ENCODE data around the gene FAM25A.
"Not testable (repeated sequence)": the region's sequence is repeated elsewhere in the genome, so short reads cannot be mapped to it uniquely, and the experiment has no call there.

The FAM25A gene

DNA sequence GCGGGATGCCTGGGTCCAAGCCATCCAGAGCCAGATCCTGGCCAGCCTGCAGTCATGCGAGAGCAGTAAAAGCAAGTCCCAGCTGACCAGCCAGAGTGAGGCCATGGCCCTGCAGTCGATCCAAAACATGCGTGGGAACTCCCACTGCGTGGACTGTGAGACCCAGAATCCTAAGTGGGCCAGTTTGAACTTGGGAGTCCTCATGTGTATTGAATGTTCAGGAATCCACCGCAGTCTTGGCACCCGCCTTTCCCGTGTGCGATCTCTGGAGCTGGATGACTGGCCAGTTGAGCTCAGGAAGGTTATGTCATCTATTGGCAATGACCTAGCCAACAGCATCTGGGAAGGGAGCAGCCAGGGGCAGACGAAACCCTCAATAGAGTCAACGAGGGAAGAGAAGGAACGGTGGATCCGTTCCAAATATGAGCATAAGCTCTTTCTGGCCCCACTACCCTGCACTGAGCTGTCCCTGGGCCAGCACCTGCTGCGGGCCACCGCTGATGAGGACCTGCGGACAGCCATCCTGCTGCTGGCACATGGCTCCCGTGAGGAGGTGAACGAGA, 10.9 kb upstream of the FAM25A start:
- not testable (repeated sequence) for FAIRE-seq; DNase-seq (ENCODE audit: low spot score)

DNA sequence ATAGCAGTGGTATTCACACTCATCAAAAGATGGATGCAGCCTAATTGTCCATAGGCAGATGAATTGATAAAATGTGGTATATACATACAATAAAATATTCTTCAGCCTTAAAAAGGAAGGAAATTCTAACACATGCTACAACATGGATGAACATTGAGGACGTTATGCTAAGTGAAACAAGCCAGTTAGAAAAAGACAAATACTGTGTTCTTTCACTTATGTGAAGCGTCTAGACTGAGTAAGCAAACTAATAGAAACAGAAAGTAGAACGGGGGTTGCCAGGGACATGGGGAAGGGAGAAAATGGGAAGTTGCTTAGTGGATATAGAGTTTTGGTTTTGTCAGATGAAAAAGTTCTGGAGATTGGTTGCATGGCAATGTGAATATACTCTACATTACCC, 6.6 kb upstream of the FAM25A start:
- DNase-seq (ENCODE audit: low spot score); FAIRE-seq: not testable (repeated sequence)

DNA sequence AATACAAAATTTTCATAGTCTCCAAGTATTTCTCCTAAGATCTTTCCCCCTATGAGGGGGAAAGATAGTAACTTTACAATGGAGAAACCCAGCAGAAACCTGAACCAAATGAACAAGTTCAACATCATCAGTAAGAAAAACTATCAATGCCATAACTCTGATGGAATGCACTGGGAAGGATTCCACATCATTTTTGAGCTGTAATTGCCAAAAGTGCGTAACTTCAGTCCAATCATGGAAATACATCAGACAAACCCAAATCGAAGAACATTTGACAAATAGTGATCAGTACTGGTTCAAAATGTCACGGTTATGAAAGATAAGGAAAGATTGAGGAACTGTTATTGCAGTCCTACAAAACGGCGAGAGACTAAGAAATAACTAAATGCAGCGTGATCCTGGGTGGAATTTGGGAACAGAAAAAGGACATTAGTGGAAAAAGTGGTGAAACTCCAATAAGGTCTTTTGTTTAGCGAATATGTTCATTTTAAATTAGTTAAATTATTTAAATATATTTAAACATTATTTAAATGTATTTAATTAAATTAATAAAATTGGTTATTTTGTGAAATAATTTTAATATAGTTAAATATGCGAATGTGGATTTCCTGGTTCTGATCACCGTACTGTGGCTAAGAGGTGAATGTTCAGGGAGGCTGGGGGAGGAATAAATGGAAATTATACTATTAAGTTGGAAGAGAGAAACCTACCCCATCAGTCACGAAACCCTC, 4.9 kb upstream of the FAM25A start:
- not testable (repeated sequence) for DNase-seq (ENCODE audit: low spot score); FAIRE-seq

DNA sequence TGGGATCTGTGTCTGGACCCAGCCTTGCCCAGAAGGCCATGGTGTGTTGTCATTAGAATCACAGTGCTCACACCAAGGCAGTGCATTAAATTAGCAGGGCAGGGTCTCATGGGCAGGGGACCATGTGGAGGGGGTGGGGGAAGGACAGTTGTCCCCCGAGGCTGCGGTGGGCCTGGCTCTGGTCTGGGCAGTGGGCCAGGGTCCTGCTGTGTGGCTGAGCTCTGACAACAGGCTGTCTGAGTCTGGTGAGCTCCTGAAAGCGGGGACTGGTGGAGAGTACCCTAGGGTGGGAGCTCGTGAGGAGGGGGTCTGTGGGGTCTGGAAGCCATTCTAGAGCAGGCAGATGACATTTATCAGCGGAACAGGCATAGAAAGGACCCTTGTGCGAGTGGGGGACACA, 2.0 kb upstream of the FAM25A start:
- not testable (repeated sequence) for FAIRE-seq; DNase-seq (ENCODE audit: low spot score)

DNA sequence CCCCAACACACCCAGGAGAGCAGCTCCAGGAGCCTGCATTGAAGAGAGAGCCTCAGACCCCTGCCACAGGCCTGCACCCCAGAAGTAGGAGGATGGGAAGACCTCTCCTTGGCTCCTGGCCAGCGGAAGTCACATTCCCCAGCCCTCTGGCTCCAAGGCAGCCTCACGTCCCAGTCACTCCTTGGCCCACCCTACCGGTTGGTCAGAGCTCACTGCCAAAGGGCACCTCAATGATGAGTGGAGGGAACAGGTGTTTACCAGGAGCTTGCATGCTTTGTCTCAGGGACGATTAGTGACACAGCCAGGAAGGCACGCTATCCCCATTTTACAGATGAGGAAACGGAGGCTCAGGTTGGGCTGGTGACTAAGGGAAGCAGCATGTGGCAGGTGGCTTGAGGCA, 1.0 kb upstream of the FAM25A start:
- DNase-seq (ENCODE audit: low spot score); FAIRE-seq: not testable (repeated sequence)

DNA sequence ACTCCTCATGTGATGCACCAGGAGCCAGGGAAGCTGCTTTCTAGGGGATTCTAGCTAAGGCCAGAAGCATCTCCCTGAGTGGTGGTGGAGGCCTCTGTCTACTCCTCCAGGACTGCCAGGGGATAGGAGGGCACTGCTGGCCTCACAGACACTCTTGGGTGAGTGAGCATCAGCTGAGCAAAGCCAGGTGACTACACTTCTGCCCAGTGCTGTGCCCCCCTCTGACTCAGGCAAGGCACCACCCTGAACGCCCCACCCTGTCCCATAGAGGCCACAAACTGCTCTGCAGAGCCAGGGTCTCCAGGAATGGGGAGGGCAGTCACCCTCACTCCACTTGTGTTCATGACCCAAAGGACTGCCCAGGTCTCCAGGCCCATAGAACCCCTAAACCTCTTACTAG, 590 bp upstream of the FAM25A start:
- FAIRE-seq; DNase-seq (ENCODE audit: low spot score): not testable (repeated sequence)

DNA sequence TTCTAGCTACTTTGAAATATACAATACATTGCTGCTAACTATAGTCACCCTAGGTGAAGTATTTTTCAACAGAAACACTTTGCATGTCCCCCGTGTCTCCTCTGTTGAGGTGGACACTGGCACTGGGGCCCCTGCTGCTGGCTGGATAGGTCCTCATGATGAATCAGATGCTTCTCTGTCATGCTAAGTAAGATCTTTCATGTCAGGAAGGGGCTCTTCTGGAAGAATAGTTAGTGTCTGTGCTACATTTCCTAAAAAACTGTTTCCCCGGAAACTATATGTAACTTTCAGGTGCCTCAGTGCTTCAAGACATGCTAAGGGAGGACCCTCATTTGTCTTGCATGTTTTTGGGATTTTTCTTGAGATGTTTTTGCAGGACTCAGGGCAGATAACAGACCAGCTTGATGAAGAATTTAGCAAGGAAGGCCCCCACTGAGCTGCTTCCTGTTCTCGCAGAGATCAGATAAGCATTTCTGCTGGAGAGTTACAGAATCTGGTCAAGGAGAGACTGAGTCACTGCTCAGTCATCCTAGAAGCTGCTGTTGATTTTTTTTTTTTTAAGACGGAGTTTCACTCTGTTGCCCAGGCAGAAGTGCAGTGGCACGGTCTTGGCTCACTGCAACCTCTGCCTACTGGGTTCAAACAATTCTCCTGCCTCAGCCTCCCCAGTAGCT, 5.3 kb downstream of the FAM25A start:
- FAIRE-seq: peak; percentile 79
- peak; percentile 86 for DNase-seq (ENCODE audit: low spot score)

DNA sequence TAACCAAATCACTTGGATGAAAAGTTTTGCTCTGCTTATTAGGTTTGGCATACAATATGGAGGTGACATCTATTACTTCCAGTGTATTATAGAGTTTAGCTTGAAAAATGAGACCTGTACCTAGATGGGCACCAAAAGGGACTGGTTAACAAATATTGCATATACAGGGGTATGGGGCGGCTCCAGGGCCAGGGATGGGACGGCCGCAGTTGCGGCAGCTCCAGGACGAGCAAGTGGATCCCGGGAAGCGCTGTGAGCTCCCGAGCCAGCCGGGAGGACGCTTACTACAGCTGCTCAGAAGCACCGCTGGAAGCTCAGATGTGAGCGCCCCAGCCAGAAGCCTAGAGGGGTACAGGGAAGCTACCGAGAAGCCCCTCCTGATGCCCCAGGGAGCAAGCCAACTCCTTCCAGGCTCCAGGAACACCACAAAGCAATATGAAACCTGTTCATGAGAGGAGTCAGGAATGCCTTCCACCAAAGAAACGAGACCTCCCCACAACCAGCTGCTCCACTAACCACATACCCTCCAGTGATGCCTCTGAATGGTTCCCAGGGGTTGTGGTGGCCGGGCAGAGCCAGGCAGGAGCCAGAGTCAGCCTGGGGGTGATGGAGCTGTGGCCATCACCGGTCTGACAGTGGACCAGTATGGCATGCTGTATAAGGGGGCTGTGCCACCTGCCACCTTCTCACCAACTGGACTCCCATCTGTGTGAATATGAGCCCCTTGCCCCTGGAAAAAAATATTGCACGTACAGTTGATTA, 6.8 kb downstream of the FAM25A start:
- DNase-seq (ENCODE audit: low spot score); FAIRE-seq: not testable (repeated sequence)

DNA sequence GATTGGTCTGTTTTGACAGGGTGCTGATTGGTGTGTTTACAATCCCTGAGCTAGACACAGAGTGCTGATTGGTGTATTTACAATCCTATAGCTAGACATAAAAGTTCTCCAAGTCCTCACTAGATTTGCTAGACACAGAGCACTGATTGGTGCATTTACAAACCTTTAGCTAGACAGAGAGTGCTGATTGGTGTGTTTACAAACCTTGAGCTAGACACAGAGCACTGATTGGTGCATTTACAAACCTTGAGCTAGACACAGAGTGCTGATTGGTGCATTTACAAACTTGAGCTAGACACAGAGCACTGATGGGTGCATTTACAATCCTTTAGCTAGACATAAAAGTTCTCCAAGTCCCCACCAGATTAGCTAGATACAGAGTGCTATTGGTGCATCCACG, 10.3 kb downstream of the FAM25A start:
- not testable (repeated sequence) for DNase-seq (ENCODE audit: low spot score); FAIRE-seq

DNA sequence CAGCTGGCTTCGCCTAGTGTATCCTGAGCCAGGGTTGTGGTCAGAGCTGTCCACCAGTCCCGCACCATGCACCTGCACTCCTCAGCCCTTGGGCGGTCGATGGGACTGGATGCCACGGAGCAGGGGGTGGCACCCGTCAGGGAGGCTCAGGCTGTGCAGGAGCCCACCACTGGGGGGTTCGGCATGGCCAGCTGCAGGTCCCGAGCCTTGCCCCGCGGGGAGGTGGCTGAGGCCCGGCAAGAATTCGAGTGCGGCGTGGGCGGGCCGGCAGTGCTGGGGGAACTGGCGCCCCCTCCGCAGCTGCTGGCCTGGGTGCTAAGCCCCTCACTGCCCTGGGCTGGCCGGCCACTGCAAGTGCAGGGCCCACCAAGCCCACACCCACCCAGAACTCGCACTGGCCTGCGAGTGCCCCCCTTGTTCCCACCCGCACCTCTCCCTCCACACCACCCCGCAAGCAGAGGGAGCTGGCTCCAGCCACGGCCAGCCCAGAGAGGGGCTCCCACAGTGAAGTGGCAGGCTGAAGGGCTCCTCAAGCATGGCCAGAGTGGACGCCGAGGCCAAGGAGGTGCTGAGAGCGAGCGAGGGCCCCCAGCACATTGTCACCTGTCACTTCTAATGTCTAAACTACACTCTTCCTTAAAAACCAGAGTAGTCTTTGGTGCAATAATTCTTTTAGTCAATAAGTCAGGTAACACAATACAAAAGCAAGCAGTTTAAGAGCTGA, 11.0 kb downstream of the FAM25A start:
- DNase-seq (ENCODE audit: low spot score): no peak
- no peak for FAIRE-seq

DNA sequence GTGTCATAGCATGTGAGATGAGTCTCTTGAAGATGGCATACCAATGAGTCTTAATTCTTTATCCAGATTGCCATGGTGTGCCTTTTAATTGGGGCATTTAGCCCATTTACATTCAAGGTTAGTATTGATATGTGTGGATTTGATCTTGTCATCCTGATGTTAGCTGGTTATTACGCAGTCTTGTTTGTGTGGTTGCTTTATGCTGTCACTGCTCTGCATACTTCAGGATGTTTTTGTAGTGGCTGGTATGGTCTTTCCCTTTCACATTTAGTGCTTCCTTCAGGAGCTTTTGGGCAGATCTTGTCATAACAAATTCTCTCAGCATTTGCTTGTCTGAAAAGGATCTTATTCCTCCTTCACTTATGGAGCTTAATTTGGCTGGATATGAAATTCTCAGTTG, 16.5 kb downstream of the FAM25A start:
- FAIRE-seq (no peak), DNase-seq (ENCODE audit: low spot score) (no peak)

DNA sequence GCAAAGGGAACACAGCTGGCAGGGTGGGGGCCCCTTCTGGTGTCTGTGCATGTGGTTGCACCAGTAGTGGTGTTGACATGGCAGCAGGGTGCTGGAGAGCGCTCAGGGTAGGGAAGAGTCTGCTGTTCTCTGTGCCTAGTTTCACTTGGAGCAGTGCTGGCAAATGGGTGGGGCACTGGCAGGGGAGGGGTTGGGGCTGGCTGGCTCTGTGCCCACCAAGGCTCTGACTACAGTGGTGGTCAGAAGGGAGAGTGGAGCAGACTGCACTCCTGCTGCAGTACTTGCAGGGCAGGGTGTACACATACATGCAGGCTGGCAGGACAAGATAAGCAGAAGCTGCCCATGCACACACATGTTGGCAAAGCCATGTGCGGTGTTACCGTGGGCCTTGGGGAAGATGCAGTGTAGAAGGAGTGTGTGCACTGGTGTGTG, 18.2 kb downstream of the FAM25A start:
- no peak for DNase-seq (ENCODE audit: low spot score)
- no peak for FAIRE-seq

DNA sequence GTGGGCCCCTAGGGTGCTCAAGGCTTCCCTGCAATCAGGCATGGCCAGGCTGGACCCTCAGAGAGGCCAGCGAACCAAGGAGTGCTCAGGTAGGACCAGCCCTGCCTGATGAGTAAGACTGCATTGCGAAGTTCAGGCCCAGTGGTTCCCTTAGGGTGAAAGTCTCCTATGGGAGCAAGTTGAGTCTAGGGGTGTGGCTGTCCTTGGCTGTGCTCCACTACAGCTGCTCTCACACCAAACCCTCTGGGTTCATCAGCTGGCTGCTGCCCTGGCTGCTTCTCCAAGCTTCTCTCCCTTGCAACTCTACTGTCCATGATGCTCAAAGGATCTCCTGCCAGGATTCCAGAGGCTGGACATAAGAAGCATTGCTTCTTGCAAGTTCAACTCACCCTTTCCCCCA, 18.7 kb downstream of the FAM25A start:
- DNase-seq (ENCODE audit: low spot score): no peak
- no peak for FAIRE-seq

DNA sequence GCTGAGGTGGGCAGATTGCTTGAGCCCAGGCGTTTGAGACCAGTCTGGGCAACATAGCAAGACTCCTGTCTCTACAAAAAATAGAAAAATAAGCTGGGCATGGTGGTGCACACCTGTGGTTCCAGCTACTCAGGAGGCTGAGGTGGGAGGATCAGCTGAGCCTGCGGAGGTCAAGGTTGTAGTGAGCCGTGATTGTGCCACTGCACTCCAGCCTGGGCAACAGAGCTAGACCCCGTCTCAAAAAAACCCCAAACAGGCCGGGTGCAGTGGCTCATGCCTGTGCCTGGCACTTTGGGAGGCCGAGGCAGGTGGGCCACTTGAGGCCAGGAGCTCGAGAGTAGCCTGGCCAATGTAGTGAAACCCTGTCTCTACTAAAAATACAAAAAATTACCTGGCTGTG, 23.5 kb downstream of the FAM25A start:
- FAIRE-seq; DNase-seq (ENCODE audit: low spot score): not testable (repeated sequence)

DNA sequence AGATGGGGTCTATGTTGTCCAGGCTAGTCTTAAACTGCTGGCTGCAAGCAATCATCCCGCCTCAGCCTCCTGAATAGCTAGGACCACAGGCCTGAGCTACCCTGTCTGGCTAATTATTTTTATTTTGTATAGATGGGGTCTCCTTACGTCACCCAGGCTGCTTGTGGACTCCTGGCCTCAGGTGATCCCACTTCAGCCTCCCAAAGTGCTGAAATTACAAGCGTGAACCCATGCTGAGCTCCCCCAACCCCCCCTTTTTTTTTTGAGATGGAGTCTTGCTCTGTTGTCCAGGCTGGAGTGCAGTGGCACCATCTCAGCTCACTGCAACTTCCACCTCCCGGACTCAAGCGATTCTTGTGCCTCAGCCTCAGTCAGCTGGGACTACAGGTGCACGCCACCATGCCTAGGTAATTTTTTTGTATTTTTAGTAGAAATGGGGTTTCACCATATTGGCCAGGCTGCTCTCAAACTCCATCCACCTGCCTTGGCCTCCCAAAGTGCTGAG, 25.4 kb downstream of the FAM25A start:
- no peak for FAIRE-seq
- DNase-seq (ENCODE audit: low spot score): no peak

DNA sequence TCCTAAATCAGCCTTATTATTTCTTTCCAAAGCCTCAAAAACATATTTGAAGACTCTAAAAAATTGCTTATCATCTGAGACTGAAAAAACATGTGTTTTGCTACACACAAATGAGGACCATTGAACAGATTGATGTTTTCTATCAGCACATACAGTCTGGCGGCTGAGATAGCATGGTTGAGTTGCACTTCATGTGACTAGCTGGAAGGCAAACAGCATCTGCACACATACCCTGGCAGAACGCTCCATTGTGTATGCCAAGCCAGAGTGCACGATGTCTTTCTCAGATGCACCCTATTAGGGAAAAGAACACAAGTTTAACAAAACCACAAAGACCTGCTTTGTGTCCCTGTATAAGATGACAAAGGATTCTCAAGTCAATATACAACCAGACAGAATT, 33.0 kb downstream of the FAM25A start:
- FAIRE-seq: no peak

DNA sequence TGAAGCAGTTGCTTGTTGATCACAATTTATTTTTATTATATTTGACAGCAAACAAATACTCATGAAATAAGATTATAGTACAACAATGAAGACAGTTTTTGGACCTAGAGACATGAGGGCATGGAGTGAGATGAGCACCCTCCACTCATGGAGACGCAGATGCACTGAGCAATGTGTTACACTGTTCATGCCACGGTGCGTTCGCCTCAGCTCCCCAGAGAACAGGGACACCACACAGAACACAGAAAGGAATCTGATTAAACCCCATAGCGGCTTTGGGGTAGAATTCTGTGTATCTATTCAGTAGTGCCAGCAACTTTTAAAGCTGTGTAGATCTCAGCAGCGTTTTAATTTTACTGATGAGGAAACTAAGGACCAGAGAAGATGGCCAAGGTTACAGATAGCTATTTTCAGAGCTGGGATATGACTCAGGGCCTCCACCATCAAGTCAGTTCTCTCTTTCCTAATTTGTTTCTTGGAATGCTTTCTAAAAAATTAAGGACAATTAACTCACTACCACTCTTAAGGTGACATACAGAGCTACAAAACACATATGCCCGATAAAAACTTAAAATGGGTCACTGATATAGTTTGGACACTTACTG, 33.6 kb downstream of the FAM25A start:
- FAIRE-seq: no peak

More for the DNA sequence above, 33.0 kb downstream of the FAM25A start:
- DNase-seq (ENCODE audit: low spot score): no peak

DNA sequence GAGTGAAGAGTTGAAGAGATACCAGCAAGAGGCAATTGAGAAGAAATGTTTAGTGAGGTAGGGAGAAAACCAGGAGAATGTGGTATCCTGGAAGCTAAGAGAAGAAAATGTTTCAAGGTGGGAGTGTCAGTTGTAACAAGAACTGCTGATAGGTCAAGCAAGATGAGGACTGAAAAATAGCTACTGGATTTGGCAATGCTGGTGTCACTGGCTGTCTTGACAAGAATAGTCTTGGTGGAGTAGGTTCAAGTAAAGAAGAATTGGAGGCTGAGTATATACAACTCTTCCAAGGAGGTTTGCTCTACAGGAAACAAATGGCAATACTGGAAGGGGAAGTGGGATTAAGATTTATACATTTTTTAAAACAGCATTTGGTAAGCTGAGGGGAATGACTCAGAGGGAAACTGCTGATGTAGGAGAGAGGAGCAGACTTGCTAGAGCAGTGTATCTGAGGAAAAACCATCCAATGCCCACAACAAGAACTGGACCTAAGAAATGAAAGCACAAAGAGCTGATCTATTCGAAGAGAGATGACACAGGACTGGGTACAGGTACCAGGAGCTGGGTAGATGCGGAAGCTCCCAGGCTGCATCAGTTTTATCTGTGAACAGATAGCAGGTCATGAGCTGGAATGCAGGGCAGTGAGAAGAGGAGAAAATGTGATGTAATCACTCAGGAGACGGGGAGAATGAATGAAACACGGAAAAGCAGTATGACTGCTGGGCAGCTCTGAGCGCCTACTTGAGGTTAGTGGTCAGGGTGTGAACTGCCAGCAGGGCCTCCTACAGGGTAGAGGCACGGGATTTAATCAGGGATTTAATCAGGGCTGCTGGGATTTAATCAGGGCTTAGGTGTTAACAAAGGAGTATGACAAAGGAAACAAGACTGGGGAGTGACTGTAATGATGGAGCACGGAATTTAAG, 34.5 kb downstream of the FAM25A start:
- DNase-seq (ENCODE audit: low spot score) (no peak), FAIRE-seq (no peak)

More for the DNA sequence above, 33.6 kb downstream of the FAM25A start:
- no peak for DNase-seq (ENCODE audit: low spot score)

DNA sequence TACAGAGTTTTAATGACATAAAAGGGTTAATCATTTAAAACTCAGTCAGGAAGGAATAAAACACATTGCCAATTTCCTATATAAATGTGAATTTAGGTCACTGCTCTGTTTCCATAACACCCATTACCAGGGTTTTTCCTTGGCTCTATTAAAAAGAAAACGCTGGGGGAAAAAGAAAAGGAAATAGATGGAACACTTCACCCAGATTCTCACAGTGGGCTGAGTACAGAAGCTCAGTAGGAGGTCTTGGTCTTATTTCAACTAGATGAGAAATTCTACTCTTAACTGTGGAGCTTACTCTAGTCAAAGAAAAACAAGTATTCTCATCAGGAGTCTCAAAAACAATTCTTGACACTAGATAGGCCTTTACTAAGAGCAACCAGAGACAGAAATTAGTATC, 38.1 kb downstream of the FAM25A start:
- no peak for DNase-seq (ENCODE audit: low spot score)
- no peak for FAIRE-seq
